C4-2B (cell line): Measurements from ENCODE around the gene RABGAP1.

Experiments used
- H3K27ac ChIP-seq: fragments of 450-650 bp; 2 replicates; pipeline ENCODE4 v1.5.1; 2017
- ZFX ChIP-seq: fragments of 450-650 bp; IDR thresholded peaks from 2 replicates; pipeline ENCODE4 v1.6.1; 2017
- TF ChIP-seq, protein P1 (sequence below): fragments of 450-650 bp; conservative IDR thresholded peaks from 2 replicates; pipeline ENCODE4 v1.5.1; 2017; ENCODE audit warnings: mild to moderate bottlenecking

The RABGAP1 gene

DNA sequence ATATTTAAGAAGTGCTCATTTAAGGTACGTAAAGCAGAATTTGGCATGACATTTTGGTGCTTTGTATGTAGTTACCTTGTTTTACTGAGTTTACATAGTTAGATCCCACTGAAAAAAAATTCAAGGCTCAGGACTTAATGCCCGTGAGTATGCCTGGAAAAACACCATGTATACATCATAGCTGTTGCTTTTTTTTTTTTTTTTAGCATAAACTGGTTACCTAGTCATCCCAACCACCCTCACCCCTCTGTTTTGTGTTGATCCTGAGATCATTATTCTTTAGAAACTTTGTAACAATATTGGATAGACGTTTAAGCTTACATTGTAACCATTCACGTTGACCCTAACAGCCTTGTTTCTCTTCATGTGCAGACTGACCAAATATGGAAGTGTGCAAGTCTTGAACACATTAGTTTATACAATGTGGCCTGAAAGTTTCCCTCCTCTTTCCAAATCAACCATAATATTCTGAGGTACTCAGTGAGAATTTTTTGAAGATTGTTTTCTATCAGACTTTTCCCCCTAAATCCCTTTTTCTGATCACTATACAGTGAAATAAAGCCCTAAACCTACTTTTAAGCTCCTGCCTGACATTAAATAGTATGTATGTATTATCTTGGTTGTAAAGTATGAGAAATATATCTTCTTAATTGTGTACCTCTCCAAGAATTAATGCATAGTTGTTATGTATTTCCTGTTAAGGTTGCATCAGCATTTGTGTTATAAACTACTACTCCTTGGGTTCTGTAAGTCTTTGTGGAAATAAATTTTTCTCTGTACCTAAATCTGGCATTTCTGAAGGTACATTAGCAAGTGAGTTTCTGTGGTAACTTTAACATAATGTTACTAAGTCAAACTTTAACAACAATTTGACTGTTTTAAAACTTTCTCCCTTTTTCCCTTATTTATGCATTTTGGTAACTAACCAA lies 4.4 kb downstream of the RABGAP1 start:
- H3K27ac ChIP-seq: no peak overlapping the region

DNA sequence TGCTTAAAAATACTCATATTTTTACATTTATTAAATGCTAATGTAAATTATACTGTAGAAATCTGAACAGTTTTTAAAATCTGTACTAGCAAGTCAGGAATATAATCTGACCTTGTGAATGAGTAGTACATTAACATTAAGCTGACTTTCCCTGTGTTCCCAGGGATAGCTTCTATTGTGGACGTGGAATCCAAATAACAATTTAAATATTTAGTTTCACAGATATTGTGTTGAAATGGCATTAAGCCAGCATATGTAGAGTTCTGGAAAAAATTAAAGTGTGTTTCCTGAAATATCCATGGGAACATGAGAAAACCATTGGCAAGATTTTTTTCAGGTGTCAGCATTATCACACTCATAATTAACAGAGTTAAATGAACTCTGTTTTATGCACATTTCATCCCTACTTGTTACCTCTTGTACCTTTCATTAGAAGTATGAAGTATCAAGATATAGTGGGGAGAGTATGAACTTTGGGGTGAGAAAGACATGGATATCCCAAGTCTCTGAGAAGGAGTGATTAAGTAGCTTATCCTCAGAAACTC lies 5.7 kb downstream of the RABGAP1 start:
- TF ChIP-seq ZFX: no peak
- TF ChIP-seq, protein P1, sequence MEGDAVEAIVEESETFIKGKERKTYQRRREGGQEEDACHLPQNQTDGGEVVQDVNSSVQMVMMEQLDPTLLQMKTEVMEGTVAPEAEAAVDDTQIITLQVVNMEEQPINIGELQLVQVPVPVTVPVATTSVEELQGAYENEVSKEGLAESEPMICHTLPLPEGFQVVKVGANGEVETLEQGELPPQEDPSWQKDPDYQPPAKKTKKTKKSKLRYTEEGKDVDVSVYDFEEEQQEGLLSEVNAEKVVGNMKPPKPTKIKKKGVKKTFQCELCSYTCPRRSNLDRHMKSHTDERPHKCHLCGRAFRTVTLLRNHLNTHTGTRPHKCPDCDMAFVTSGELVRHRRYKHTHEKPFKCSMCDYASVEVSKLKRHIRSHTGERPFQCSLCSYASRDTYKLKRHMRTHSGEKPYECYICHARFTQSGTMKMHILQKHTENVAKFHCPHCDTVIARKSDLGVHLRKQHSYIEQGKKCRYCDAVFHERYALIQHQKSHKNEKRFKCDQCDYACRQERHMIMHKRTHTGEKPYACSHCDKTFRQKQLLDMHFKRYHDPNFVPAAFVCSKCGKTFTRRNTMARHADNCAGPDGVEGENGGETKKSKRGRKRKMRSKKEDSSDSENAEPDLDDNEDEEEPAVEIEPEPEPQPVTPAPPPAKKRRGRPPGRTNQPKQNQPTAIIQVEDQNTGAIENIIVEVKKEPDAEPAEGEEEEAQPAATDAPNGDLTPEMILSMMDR: no peak
- H3K27ac ChIP-seq: no peak overlapping the region

More for the DNA sequence above, 4.4 kb downstream of the RABGAP1 start:
- TF ChIP-seq, protein P1: no peak
- TF ChIP-seq ZFX: no peak

DNA sequence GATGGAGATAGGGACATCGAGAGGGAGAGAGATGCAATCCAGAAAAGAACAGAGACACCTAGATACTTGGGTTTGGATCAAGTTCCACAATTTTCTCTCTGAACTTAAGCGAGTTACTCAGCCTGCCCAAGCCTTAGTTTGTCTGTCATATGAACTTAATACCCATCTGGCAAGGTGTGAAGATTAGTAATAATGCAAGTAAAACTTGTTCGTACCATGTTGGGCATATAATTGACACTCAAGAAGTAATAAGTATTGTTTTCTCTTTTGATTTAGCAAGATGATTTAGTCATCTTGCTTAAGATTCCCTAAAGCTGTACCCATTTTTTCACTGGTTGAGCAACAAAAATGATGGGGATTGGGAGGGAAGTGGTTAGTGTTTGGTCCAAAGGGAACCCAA lies 7.5 kb downstream of the RABGAP1 start:
- H3K27ac ChIP-seq: no peak overlapping the region
- TF ChIP-seq, protein P1: no peak
- TF ChIP-seq ZFX: no peak

DNA sequence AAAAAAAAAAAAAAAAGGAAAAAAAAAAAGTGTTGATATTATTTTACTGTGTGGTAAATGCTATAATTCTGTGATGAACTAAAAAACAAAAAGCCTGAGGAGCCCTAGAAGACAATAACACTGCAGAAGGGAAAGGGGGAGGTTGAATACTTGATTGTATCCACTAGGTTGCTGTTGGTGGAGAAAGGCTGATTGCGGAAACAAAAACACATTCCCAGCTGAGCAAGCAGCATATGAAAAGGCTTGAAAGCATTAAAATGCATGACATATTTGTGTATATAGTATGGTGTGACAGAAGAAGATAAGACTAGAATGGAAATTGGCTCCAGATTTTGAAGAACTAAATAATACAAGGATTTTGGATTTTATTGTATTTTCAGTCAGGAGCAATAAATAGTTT lies 8.9 kb downstream of the RABGAP1 start:
- TF ChIP-seq ZFX: no peak
- TF ChIP-seq, protein P1: no peak
- no peak overlapping the region for H3K27ac ChIP-seq

DNA sequence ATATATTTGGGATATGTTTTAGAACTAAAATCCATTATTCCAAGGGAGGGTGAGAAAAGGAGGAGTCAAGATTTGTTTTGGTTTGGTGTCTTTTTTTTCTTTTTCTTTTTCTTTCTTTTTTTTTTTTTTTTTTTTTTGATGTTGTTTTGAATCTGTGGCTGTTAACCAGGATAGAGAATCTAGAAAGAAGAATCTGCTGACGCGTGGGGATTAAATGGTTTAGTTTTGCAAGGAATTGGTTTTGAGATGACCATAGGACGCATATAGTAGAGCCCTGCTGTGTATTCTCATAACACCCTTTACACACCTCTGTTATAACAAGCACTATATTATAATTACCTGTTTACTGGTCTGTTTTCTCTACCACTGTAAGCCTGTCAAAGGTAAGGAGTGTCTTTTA lies 9.4 kb downstream of the RABGAP1 start:
- no peak overlapping the region for H3K27ac ChIP-seq
- TF ChIP-seq ZFX: no peak
- TF ChIP-seq, protein P1: no peak

DNA sequence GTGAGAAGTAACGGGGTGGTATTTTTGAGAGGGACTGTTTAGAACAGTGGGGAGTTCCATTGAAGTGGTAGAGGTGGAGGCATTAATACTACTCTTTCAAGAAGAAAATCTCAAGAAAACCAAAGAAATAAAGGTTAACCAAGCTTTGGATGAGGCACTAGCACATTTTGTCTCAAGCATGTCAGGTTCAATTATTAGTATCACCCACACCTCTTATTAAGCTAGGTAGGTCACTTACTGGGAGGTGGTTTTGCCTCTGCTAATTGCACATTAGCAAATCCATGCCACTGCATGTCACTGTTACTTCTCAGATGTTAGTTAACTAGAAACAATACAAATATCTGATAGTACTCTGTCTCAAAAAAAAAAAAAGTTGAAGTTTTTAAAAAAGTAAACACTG lies 10.2 kb downstream of the RABGAP1 start:
- H3K27ac ChIP-seq: no peak overlapping the region
- TF ChIP-seq, protein P1: no peak
- no peak for TF ChIP-seq ZFX

DNA sequence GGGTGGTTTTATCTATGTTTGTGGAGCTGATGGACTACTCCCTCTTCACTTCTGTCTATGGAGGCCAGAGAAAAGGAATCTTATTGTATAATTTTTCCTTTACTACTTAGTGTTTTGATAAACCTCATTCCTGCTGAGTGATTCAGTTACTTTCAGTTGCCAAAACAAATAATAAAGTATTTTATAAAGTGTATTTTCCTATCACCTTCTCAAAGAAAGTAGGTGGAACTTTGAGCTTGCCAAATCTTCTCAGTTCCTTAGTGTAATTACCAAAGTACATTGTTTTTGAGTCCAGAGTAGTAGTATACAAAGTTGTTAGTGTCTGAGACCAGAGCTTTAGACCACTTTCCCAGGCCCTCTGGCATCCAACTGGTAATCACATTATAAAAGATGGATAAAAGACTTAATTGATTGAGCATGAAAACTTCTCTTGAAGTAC lies 13.5 kb downstream of the RABGAP1 start:
- no peak for TF ChIP-seq ZFX
- TF ChIP-seq, protein P1: no peak
- H3K27ac ChIP-seq: no peak overlapping the region
